PC-9 (cell line): ENCODE data around the gene TATDN3.

Experiments used
- CTCF ChIP-seq: fragments of 200-600 bp; sonication (generic); conservative IDR thresholded peaks from 2 replicates; pipeline ENCODE4 v1.6.1; 2017; ENCODE audit warnings: mixed run types, antibody characterized with exemption, mild to moderate bottlenecking, moderate library complexity
- EZH2 ChIP-seq: fragments of 200-600 bp; sonication (generic); IDR thresholded peaks from 2 replicates; pipeline ENCODE4 v1.8.0; 2017; ENCODE audit warnings: antibody characterized with exemption, low read depth

GRCh38 chr1:212825798-212826452 lies 34.2 kb downstream of the TATDN3 start:
- TF ChIP-seq CTCF (no peak), EZH2 (no peak)
